ENCODE results near the gene BTNL3. TPM values are rescaled to one million over a fixed set of nuclear protein-coding genes. Genes with fewer than 3 reads are reported as not detected.

The BTNL3 gene
- total and polyA plus RNA-seq, 9 of the 15 experiments (the other 6 are each of a cell fraction or from before 2014, with no cell fraction given) = 0.03 to 0.44 (median 0.04) TPM; not detected in 4

- TF ChIP-seq NR0B1 (IDR thresholded peaks at IDR 0.05; ENCODE audit: partially characterized antibody) (no peak), ZNF140 (CRISPR knock-in tag; IDR thresholded peaks at IDR 0.05) (no peak), TCF15 (CRISPR knock-in tag; IDR thresholded peaks at IDR 0.05) (0 out of 2 replicates have a peak, but pooled peaks have one; percentile 48), STAT5A (IDR thresholded peaks at IDR 0.05; ENCODE audit: borderline replicate concordance, low read length) (no peak), EGR1 (conservative IDR thresholded peaks at IDR 0.05) (no peak; the same call in 1 of the 2 replicates), GMEB1 (CRISPR knock-in tag; IDR thresholded peaks at IDR 0.05) (peak; percentile 56), TCF7L2 (IDR thresholded peaks at IDR 0.05; ENCODE audit: low read depth, low read length) (no peak), ZNF121 (CRISPR knock-in tag; conservative IDR thresholded peaks at IDR 0.05) (no peak), MAX (CRISPR knock-in tag; IDR thresholded peaks at IDR 0.05) (peak; percentile 97), ATF1 (CRISPR knock-in tag; IDR thresholded peaks at IDR 0.05) (no peak), ATF1 (tag; IDR thresholded peaks at IDR 0.05) (peak; percentile 54; the same call in 1 of the 2 replicates), ATF2 (CRISPR knock-in tag; IDR thresholded peaks at IDR 0.05) (no peak), ELK1 (CRISPR knock-in tag; IDR thresholded peaks at IDR 0.05) (no peak), GTF3C2 (IDR thresholded peaks at IDR 0.05; ENCODE audit: borderline replicate concordance, extremely low read depth, insufficient read length) (no peak), RBBP5 (IDR thresholded peaks at IDR 0.05; ENCODE audit: borderline replicate concordance, insufficient read depth, low read length, poor library complexity, severe bottlenecking) (peak; percentile 60), ZNF57 (CRISPR knock-in tag; IDR thresholded peaks at IDR 0.05) (no peak), ZNF324 (CRISPR knock-in tag; IDR thresholded peaks at IDR 0.05) (no peak)
Observed at GRCh38 chr5:181052672-181053487, 64.2 kb downstream of the BTNL3 start (continued).
